A549 (cell line): ENCODE data around the gene GNAI2. TPM values are rescaled to one million over a fixed set of nuclear protein-coding genes. Genes with fewer than 3 reads are reported as not detected.

Experiments
- ATAC-seq, 2 experiments: fragments of 200-7000 bp in 1 of 2; fragments of >200 bp in 1 of 2; cut with Nextera tagmentation in 1 of 2; cut with Tn5 transposase in 1 of 2; 3 replicates each; pipeline versions ENCODE4 v1.8.0 to v1.9.1; 2018 to 2020; ENCODE audit warnings: mild to moderate bottlenecking in 1 of 2, moderate library complexity in 1 of 2
- CTCF ChIA-PET: fragments of 300-600 bp; sonication (Branson Sonifier 250); formaldehyde crosslinking; extraction: SDS; loops from one replicate; lab custom pipeline; 2021; ENCODE audit warnings: antibody characterized with exemption, inconsistent platforms; lab: Yijun Ruan, JAX
- POLR2A ChIA-PET: fragments of 350-600 bp; formaldehyde crosslinking; extraction: SDS; loops from one replicate; lab custom pipeline; 2021; ENCODE audit warnings: antibody characterized with exemption, inconsistent platforms; lab: Yijun Ruan, JAX
- DNase-seq, 2 experiments: peaks; one replicate each; pipeline versions ENCODE4 v3.0.0 to v3.0.0-alpha.2; 2011 to 2016; ENCODE audit warnings: low read depth in 1 of 2, low spot score in 1 of 2
- FAIRE-seq: peaks from 2 replicates; lab custom pipeline; 2011; peaks lifted over from hg19 to GRCh38; lab: Jason Lieb, UNC
- H3K27ac ChIP-seq, 2 experiments: fragments of >200 bp; sonication (Bioruptor Twin); formaldehyde crosslinking; 3 replicates each; pipeline ENCODE4 v1.5.1; 2016 to 2017
- H3K4me1 ChIP-seq: fragments of >200 bp; sonication (Bioruptor Twin); formaldehyde crosslinking; 3 replicates; pipeline ENCODE4 v1.6.1; 2016
- H3K4me2 ChIP-seq: fragments of >200 bp; sonication (Bioruptor Twin); formaldehyde crosslinking; 3 replicates; pipeline ENCODE4 v1.6.1; 2016
- H3K4me3 ChIP-seq: fragments of >200 bp; sonication (Bioruptor Twin); formaldehyde crosslinking; 3 replicates; pipeline ENCODE4 v1.5.1; 2016
- H3K9me3 ChIP-seq: fragments of >200 bp; sonication (Bioruptor Twin); formaldehyde crosslinking; 3 replicates; pipeline ENCODE4 v1.6.1; 2016
- ATOH8 ChIP-seq: fragments of 250-450 bp; sonication (Bioruptor Pico); IDR thresholded peaks from 2 replicates; pipeline ENCODE4 v1.5.0; 2020; ENCODE audit warnings: low read depth, mild to moderate bottlenecking, moderate library complexity
- BCL3 ChIP-seq: fragments of >200 bp; sonication (Bioruptor Twin); formaldehyde crosslinking; IDR thresholded peaks from 3 replicates; pipeline ENCODE4 v1.6.1; 2016
- CBX8 ChIP-seq: fragments of 200-600 bp; sonication (generic); IDR thresholded peaks from 2 replicates; pipeline ENCODE4 v1.6.1; 2016
- CTCF ChIP-seq: fragments of >200 bp; sonication (Bioruptor Twin); formaldehyde crosslinking; IDR thresholded peaks from 3 replicates; pipeline ENCODE4 v1.5.1; 2016
- E2F6 ChIP-seq: IDR thresholded peaks from 2 replicates; pipeline ENCODE4 v1.6.1; 2012; ENCODE audit warnings: low read depth, borderline replicate concordance
- EHF ChIP-seq: fragments of 250-450 bp; sonication (Bioruptor Pico); IDR thresholded peaks from 2 replicates; pipeline ENCODE4 v1.5.0; 2020; ENCODE audit warnings: mild to moderate bottlenecking
- FOSL2 ChIP-seq, 2 experiments: fragments of 450-650 bp in 1 of 2; fragments of >200 bp in 1 of 2; sonication (Bioruptor Twin) in 1 of 2; formaldehyde crosslinking; IDR thresholded peaks; 2 replicates each; pipeline versions ENCODE4 v1.5.0 to v1.6.1; 2016 to 2020; ENCODE audit warnings: mild to moderate bottlenecking in 1 of 2, moderate library complexity in 1 of 2
- FOXS1 ChIP-seq: fragments of 250-450 bp; sonication (Bioruptor Pico); IDR thresholded peaks from 2 replicates; pipeline ENCODE4 v1.5.0; 2020; ENCODE audit warnings: mild to moderate bottlenecking, moderate library complexity
- HES2 ChIP-seq: fragments of >200 bp; sonication (Bioruptor Twin); formaldehyde crosslinking; IDR thresholded peaks from 2 replicates; pipeline ENCODE4 v1.6.1; 2016
- HEYL ChIP-seq: fragments of 250-450 bp; sonication (Bioruptor Pico); IDR thresholded peaks from 2 replicates; pipeline ENCODE4 v1.8.0; 2021; ENCODE audit warnings: mild to moderate bottlenecking, moderate library complexity
- HMGXB4 ChIP-seq: fragments of 250-450 bp; sonication (Bioruptor Pico); IDR thresholded peaks from 2 replicates; pipeline ENCODE4 v1.5.0; 2021; ENCODE audit warnings: mild to moderate bottlenecking, moderate library complexity, borderline replicate concordance
- HOXA7 ChIP-seq: fragments of 250-450 bp; sonication (Bioruptor Pico); IDR thresholded peaks from 2 replicates; pipeline ENCODE4 v1.5.0; 2020; ENCODE audit warnings: mild to moderate bottlenecking, moderate library complexity
- HOXB5 ChIP-seq: fragments of 250-450 bp; sonication (Bioruptor Pico); IDR thresholded peaks from 2 replicates; pipeline ENCODE4 v1.5.0; 2020; ENCODE audit warnings: mild to moderate bottlenecking, moderate library complexity
- KDM1A ChIP-seq: fragments of 200-600 bp; sonication (generic); IDR thresholded peaks from 2 replicates; pipeline ENCODE4 v1.6.1; 2016; ENCODE audit warnings: low read depth, mild to moderate bottlenecking
- MAFK ChIP-seq: fragments of 450-650 bp; IDR thresholded peaks from 2 replicates; pipeline ENCODE4 v1.6.1; 2014; ENCODE audit not compliant: partially characterized antibody
- MAZ ChIP-seq: fragments of 150-350 bp; IDR thresholded peaks from 2 replicates; pipeline ENCODE4 v1.6.1; 2014; ENCODE audit warnings: antibody characterized with exemption, low read depth, low read length, borderline replicate concordance
- RAD21 ChIP-seq, 2 experiments: fragments of >200 bp in 1 of 2; sonication (Bioruptor Twin) in 1 of 2; formaldehyde crosslinking in 1 of 2; IDR thresholded peaks in 1 of 2; conservative IDR thresholded peaks in 1 of 2; 2 replicates in 1 of 2; 3 replicates in 1 of 2; pipeline ENCODE4 v1.6.1; 2012 to 2018; ENCODE audit warnings: inconsistent platforms in 1 of 2
- SMC3 ChIP-seq: fragments of >200 bp; sonication (Bioruptor Twin); formaldehyde crosslinking; IDR thresholded peaks from 3 replicates; pipeline ENCODE4 v1.6.1; 2018; ENCODE audit warnings: inconsistent platforms
- TP53 ChIP-seq: fragments of 250-450 bp; sonication (Bioruptor Pico); IDR thresholded peaks from 2 replicates; pipeline ENCODE4 v1.5.0; 2021; ENCODE audit warnings: mild to moderate bottlenecking, moderate library complexity
- WGBS: methylation state at CpG from one replicate; pipeline ENCODE4 v1.1.6; 2017; ENCODE audit errors: missing lambda C conversion rate; 5-methylcytosine and 5-hydroxymethylcytosine counted together
- polyA plus RNA-seq, 4 experiments: library from polyadenylated mRNA; depleted of rRNA in 3 of 4; stranded (reverse); fragments of >200 nt; fragmentation: RNase III in 1 of 4; extraction: RNeasy Plus Mini Kit Qiagen cat#74134 plus additional on column Dnase treatment in 1 of 4; gene quantifications; 2 replicates in 3 of 4; 3 replicates in 1 of 4; pipeline ENCODE4 v1.2.3, GENCODE V29; 2011 to 2017

GNAI2 gene
- polyA plus RNA-seq, 2 of the 4 experiments (the other 2 are of a cell fraction) = 47.4 to 67.8 TPM

- POLR2A ChIA-PET = no interaction called here
Measured at GRCh38 chr3:50192124-50192523, 43.9 kb upstream of the GNAI2 start.

GRCh38 chr3:50192689-50193141 is 43.3 kb upstream of the GNAI2 start:
- Histone ChIP-seq H3K27ac (no peak overlapping the region), H3K4me1 (peaks cover 13% of the 10 kb centered on the region; the same call in 2 of the 3 replicates), H3K4me2 (no peak overlapping the region; the same call in 2 of the 3 replicates), H3K9me3 (no peaks in the 10 kb centered on the region), H3K4me3 (no peak overlapping the region)
- ChIA-PET POLR2A (no interaction called here), CTCF (interaction anchor here (0.5 to 18.7 kb wide), 35 partner anchors 10 to 99 kb away, joined by 3 to 550 read pairs (median 4); partner anchors contain the start of genes GNAI2, SEMA3B and SLC38A3)
- ATAC-seq = peak; percentile 30 to 66; a peak in 3 of 6 replicates
- no peak for FAIRE-seq
- peak; percentile 72 for TF ChIP-seq CTCF
- TF ChIP-seq CBX8 = no peak
- no peak for TF ChIP-seq MAFK
- peak; percentile 80 for TF ChIP-seq SMC3
- TF ChIP-seq MAZ = no peak
- TF ChIP-seq EHF (CRISPR knock-in tag) = no peak
- no peak for TF ChIP-seq TP53 (CRISPR knock-in tag)
- no peak for TF ChIP-seq HOXB5
- peak; percentile 78 for TF ChIP-seq RAD21 (conservative IDR thresholded peaks at IDR 0.05 in 1 of 2, IDR thresholded peaks at IDR 0.05 in 1 of 2)
- TF ChIP-seq HOXA7 = no peak
- peak; percentile 50 to 56 for DNase-seq
- 23% methylated on average over 18 of the region's 21 CpGs for WGBS

More at GRCh38 chr3:50192124-50192523, 43.9 kb upstream of the GNAI2 start:
- CTCF ChIA-PET = interaction anchor here (0.7 to 18.7 kb wide), 29 partner anchors 9 to 98 kb away, joined by 3 to 550 read pairs (median 5); partner anchors contain the start of genes GNAI2, SEMA3B and SLC38A3
- FAIRE-seq = no peak
- H3K4me3 ChIP-seq = no peak overlapping the region
- H3K4me2 ChIP-seq = no peak overlapping the region
- DNase-seq = no peak
- TF ChIP-seq FOSL2 (IDR thresholded peaks at IDR 0.05) (no peak), FOSL2 (CRISPR knock-in tag; IDR thresholded peaks at IDR 0.05) (no peak), HEYL (no peak), TP53 (CRISPR knock-in tag) (no peak), HES2 (no peak), BCL3 (no peak), SMC3 (no peak), RAD21 (conservative IDR thresholded peaks at IDR 0.05 in 1 of 2, IDR thresholded peaks at IDR 0.05 in 1 of 2) (no peak), CTCF (no peak), ATOH8 (CRISPR knock-in tag) (no peak)
- no peak overlapping the region for H3K27ac ChIP-seq
- H3K9me3 ChIP-seq = no peaks in the 10 kb centered on the region
- WGBS = 100% methylated on average over 3 of the region's 8 CpGs
- ATAC-seq = no peak
- peaks cover 13% of the 10 kb centered on the region; the same call in 2 of the 3 replicates for H3K4me1 ChIP-seq

GRCh38 chr3:50193286-50193685 is 42.7 kb upstream of the GNAI2 start:
- TF ChIP-seq HMGXB4 (no peak), FOXS1 (CRISPR knock-in tag) (no peak), E2F6 (no peak), KDM1A (no peak)
- TF ChIP-seq, all 56 proteins: peak for 0
- FAIRE-seq = no peak
- ChIA-PET POLR2A (no interaction called here), CTCF (interaction anchor here (0.5 to 18.7 kb wide), 30 partner anchors 10 to 227 kb away, joined by 3 to 550 read pairs (median 4); partner anchors contain the start of genes GNAI2, SLC38A3 and TUSC2)
- Histone ChIP-seq H3K27ac (no peak overlapping the region), H3K4me2 (no peak overlapping the region), H3K4me1 (peaks cover 13% of the 10 kb centered on the region; the same call in 2 of the 3 replicates), H3K9me3 (no peaks in the 10 kb centered on the region), H3K4me3 (no peak overlapping the region)
- no peak for ATAC-seq
- DNase-seq = no peak
- 82% methylated on average over 7 of the region's 36 CpGs for WGBS
